Activated CD4-positive, alpha-beta T cell treated with anti-CD3 and anti-CD28 coated beads, Interleukin-10, Interleukin-2, amounts not matched to agents 100 ng/mL and 50 ng/mL, durations not matched to agents 16 hours and 8 hours (primary cell): ENCODE data around the gene TNPO1.
A peak's percentile ranks its signal among the peaks of the same experiment; 100 is the strongest.
"Not testable (repeated sequence)": the region's sequence is repeated elsewhere in the genome, so short reads cannot be mapped to it uniquely, and the experiment has no call there.

ENCODE experiments used
- DNase-seq: peaks from one replicate; pipeline ENCODE4 v3.0.0-alpha.2; 2020

TNPO1 gene

GRCh38 chr5:72816284-72817075 lies at the start of gene TNPO1:
TSS of gene TNPO1 (plus strand) at chr5:72816661. CDS start at chr5:72816738, 77 bp downstream.
- DNase-seq = peak; percentile 89

- DNase-seq = no peak
Measured at GRCh38 chr5:72767289-72768010, 49.0 kb upstream of the TNPO1 start.

GRCh38 chr5:72770266-72770665 lies 46.2 kb upstream of the TNPO1 start:
- DNase-seq = no peak

- DNase-seq = no peak
Measured at GRCh38 chr5:72776684-72777083, 39.8 kb upstream of the TNPO1 start.

- DNase-seq = no peak
Measured at GRCh38 chr5:72779520-72779919, 36.9 kb upstream of the TNPO1 start.

- DNase-seq = no peak
Measured at GRCh38 chr5:72783354-72783753, 33.1 kb upstream of the TNPO1 start.

- no peak for DNase-seq
Measured at GRCh38 chr5:72784129-72784528, 32.3 kb upstream of the TNPO1 start.

- DNase-seq = no peak
Measured at GRCh38 chr5:72785801-72786200, 30.7 kb upstream of the TNPO1 start.

- no peak for DNase-seq
Measured at GRCh38 chr5:72786676-72787075, 29.8 kb upstream of the TNPO1 start.

GRCh38 chr5:72788866-72789505 lies 27.5 kb upstream of the TNPO1 start:
- no peak for DNase-seq

- no peak for DNase-seq
Measured at GRCh38 chr5:72790186-72790585, 26.3 kb upstream of the TNPO1 start.

GRCh38 chr5:72792662-72793061 lies 23.8 kb upstream of the TNPO1 start:
- not testable (repeated sequence) for DNase-seq

- DNase-seq = no peak
Measured at GRCh38 chr5:72796001-72796400, 20.5 kb upstream of the TNPO1 start.

- DNase-seq = no peak
Measured at GRCh38 chr5:72799721-72800120, 16.7 kb upstream of the TNPO1 start.

GRCh38 chr5:72808637-72809036 lies 7.8 kb upstream of the TNPO1 start:
- not testable (repeated sequence) for DNase-seq

- no peak for DNase-seq
Measured at GRCh38 chr5:72811849-72812248, 4.6 kb upstream of the TNPO1 start.

- DNase-seq = no peak
Measured at GRCh38 chr5:72812488-72812887, 4.0 kb upstream of the TNPO1 start.

- DNase-seq = no peak
Measured at GRCh38 chr5:72814104-72814503, 2.4 kb upstream of the TNPO1 start.

- DNase-seq = no peak
Measured at GRCh38 chr5:72814864-72815263, 1.6 kb upstream of the TNPO1 start.

- DNase-seq = peak; percentile 2
Measured at GRCh38 chr5:72815580-72816283, 729 bp upstream of the TNPO1 start.

- DNase-seq = peak; percentile 51
Measured at GRCh38 chr5:72817076-72817481, 618 bp downstream of the TNPO1 start.

- no peak for DNase-seq
Measured at GRCh38 chr5:72817671-72818266, 1.3 kb downstream of the TNPO1 start.
